ENCODE data around the gene LRRC8E.

LRRC8E gene

GRCh38 chr19:7905268-7905667 lies 17.0 kb downstream of the LRRC8E start:
- no peak overlapping the region for H2AFZ ChIP-seq (ENCODE audit: low read length, unreplicated experiment)
- peak overlapping the region; percentile 94; the same call in 1 of the 2 replicates for H3K4me3 ChIP-seq (ENCODE audit: low read depth, low read length)
- peaks cover 12% of the 10 kb centered on the region for H3K4me1 ChIP-seq (ENCODE audit: control insufficient read depth, insufficient read depth, low read length, unreplicated experiment)
- H3K36me3 ChIP-seq (ENCODE audit: insufficient read depth, low read length): no peaks in the 10 kb centered on the region
- peaks cover 29% of the 10 kb centered on the region for H3K79me2 ChIP-seq (ENCODE audit: control insufficient read depth, insufficient read depth, low read length, unreplicated experiment)
- no peaks in the 10 kb centered on the region for H3K27me3 ChIP-seq (ENCODE audit: insufficient read depth, low read length)
- no peak overlapping the region for H3K27ac ChIP-seq (ENCODE audit: low read depth, low read length)

GRCh38 chr19:7905859-7906258 lies 17.5 kb downstream of the LRRC8E start:
- Histone ChIP-seq H3K79me2 (ENCODE audit: control insufficient read depth, insufficient read depth, low read length, unreplicated experiment) (peaks cover 29% of the 10 kb centered on the region), H3K36me3 (ENCODE audit: insufficient read depth, low read length) (no peaks in the 10 kb centered on the region), H3K27ac (ENCODE audit: low read depth, low read length) (no peak overlapping the region), H3K4me1 (ENCODE audit: control insufficient read depth, insufficient read depth, low read length, unreplicated experiment) (peaks cover 12% of the 10 kb centered on the region), H2AFZ (ENCODE audit: low read length, unreplicated experiment) (no peak overlapping the region), H3K27me3 (ENCODE audit: insufficient read depth, low read length) (no peaks in the 10 kb centered on the region), H3K4me3 (ENCODE audit: low read depth, low read length) (no peak overlapping the region; the same call in 1 of the 2 replicates)

GRCh38 chr19:7907122-7907521 lies 18.8 kb downstream of the LRRC8E start:
- Histone ChIP-seq H3K4me1 (ENCODE audit: control insufficient read depth, insufficient read depth, low read length, unreplicated experiment) (peaks cover 12% of the 10 kb centered on the region), H3K27me3 (ENCODE audit: insufficient read depth, low read length) (no peaks in the 10 kb centered on the region), H3K4me3 (ENCODE audit: low read depth, low read length) (no peak overlapping the region), H3K27ac (ENCODE audit: low read depth, low read length) (no peak overlapping the region), H2AFZ (ENCODE audit: low read length, unreplicated experiment) (no peak overlapping the region), H3K79me2 (ENCODE audit: control insufficient read depth, insufficient read depth, low read length, unreplicated experiment) (peaks cover 29% of the 10 kb centered on the region), H3K36me3 (ENCODE audit: insufficient read depth, low read length) (no peaks in the 10 kb centered on the region)

GRCh38 chr19:7907544-7907943 lies 19.2 kb downstream of the LRRC8E start:
- Histone ChIP-seq H3K36me3 (ENCODE audit: insufficient read depth, low read length) (no peaks in the 10 kb centered on the region), H3K4me1 (ENCODE audit: control insufficient read depth, insufficient read depth, low read length, unreplicated experiment) (peaks cover 9% of the 10 kb centered on the region), H2AFZ (ENCODE audit: low read length, unreplicated experiment) (no peak overlapping the region), H3K79me2 (ENCODE audit: control insufficient read depth, insufficient read depth, low read length, unreplicated experiment) (peaks cover 28% of the 10 kb centered on the region), H3K4me3 (ENCODE audit: low read depth, low read length) (no peak overlapping the region), H3K27ac (ENCODE audit: low read depth, low read length) (no peak overlapping the region), H3K27me3 (ENCODE audit: insufficient read depth, low read length) (no peaks in the 10 kb centered on the region)

- peaks cover 8% of the 10 kb centered on the region for H3K4me1 ChIP-seq (ENCODE audit: control insufficient read depth, insufficient read depth, low read length, unreplicated experiment)
- H3K36me3 ChIP-seq (ENCODE audit: insufficient read depth, low read length): no peaks in the 10 kb centered on the region
- peaks cover 22% of the 10 kb centered on the region for H3K79me2 ChIP-seq (ENCODE audit: control insufficient read depth, insufficient read depth, low read length, unreplicated experiment)
- no peak overlapping the region for H2AFZ ChIP-seq (ENCODE audit: low read length, unreplicated experiment)
- H3K27ac ChIP-seq (ENCODE audit: low read depth, low read length): no peak overlapping the region
- no peaks in the 10 kb centered on the region for H3K27me3 ChIP-seq (ENCODE audit: insufficient read depth, low read length)
- H3K4me3 ChIP-seq (ENCODE audit: low read depth, low read length): no peak overlapping the region
Observed at GRCh38 chr19:7908078-7908699, 19.9 kb downstream of the LRRC8E start.

- H3K36me3 ChIP-seq (ENCODE audit: insufficient read depth, low read length): no peaks in the 10 kb centered on the region
- no peak overlapping the region for H3K27ac ChIP-seq (ENCODE audit: low read depth, low read length)
- no peaks in the 10 kb centered on the region for H3K27me3 ChIP-seq (ENCODE audit: insufficient read depth, low read length)
- peaks cover 21% of the 10 kb centered on the region for H3K79me2 ChIP-seq (ENCODE audit: control insufficient read depth, insufficient read depth, low read length, unreplicated experiment)
- no peak overlapping the region for H3K4me3 ChIP-seq (ENCODE audit: low read depth, low read length)
- H2AFZ ChIP-seq (ENCODE audit: low read length, unreplicated experiment): no peak overlapping the region
- peaks cover 8% of the 10 kb centered on the region for H3K4me1 ChIP-seq (ENCODE audit: control insufficient read depth, insufficient read depth, low read length, unreplicated experiment)
Observed at GRCh38 chr19:7908742-7909461, 20.6 kb downstream of the LRRC8E start.

GRCh38 chr19:7909471-7910067 lies 21.3 kb downstream of the LRRC8E start:
- peaks cover 16% of the 10 kb centered on the region for H3K79me2 ChIP-seq (ENCODE audit: control insufficient read depth, insufficient read depth, low read length, unreplicated experiment)
- no peaks in the 10 kb centered on the region for H3K27me3 ChIP-seq (ENCODE audit: insufficient read depth, low read length)
- no peak overlapping the region for H2AFZ ChIP-seq (ENCODE audit: low read length, unreplicated experiment)
- H3K27ac ChIP-seq (ENCODE audit: low read depth, low read length): no peak overlapping the region
- no peaks in the 10 kb centered on the region for H3K36me3 ChIP-seq (ENCODE audit: insufficient read depth, low read length)
- no peak overlapping the region for H3K4me3 ChIP-seq (ENCODE audit: low read depth, low read length)
- peaks cover 8% of the 10 kb centered on the region for H3K4me1 ChIP-seq (ENCODE audit: control insufficient read depth, insufficient read depth, low read length, unreplicated experiment)

- Histone ChIP-seq H3K4me3 (ENCODE audit: low read depth, low read length) (no peak overlapping the region), H3K4me1 (ENCODE audit: control insufficient read depth, insufficient read depth, low read length, unreplicated experiment) (no peaks in the 10 kb centered on the region), H3K27ac (ENCODE audit: low read depth, low read length) (no peak overlapping the region), H3K27me3 (ENCODE audit: insufficient read depth, low read length) (no peaks in the 10 kb centered on the region), H3K36me3 (ENCODE audit: insufficient read depth, low read length) (no peaks in the 10 kb centered on the region), H3K79me2 (ENCODE audit: control insufficient read depth, insufficient read depth, low read length, unreplicated experiment) (peaks cover 6% of the 10 kb centered on the region), H2AFZ (ENCODE audit: low read length, unreplicated experiment) (no peak overlapping the region)
Observed at GRCh38 chr19:7910321-7911161, 22.2 kb downstream of the LRRC8E start.

- no peak overlapping the region for H3K4me3 ChIP-seq (ENCODE audit: low read depth, low read length)
Observed at GRCh38 chr19:7911508-7912143, 23.3 kb downstream of the LRRC8E start.

GRCh38 chr19:7912144-7912696 lies 23.9 kb downstream of the LRRC8E start:
- no peaks in the 10 kb centered on the region for H3K79me2 ChIP-seq (ENCODE audit: control insufficient read depth, insufficient read depth, low read length, unreplicated experiment)
- H3K27ac ChIP-seq (ENCODE audit: low read depth, low read length): no peak overlapping the region
- no peaks in the 10 kb centered on the region for H3K4me1 ChIP-seq (ENCODE audit: control insufficient read depth, insufficient read depth, low read length, unreplicated experiment)
- no peak overlapping the region for H3K4me3 ChIP-seq (ENCODE audit: low read depth, low read length)
- H2AFZ ChIP-seq (ENCODE audit: low read length, unreplicated experiment): no peak overlapping the region
- no peaks in the 10 kb centered on the region for H3K36me3 ChIP-seq (ENCODE audit: insufficient read depth, low read length)
- no peaks in the 10 kb centered on the region for H3K27me3 ChIP-seq (ENCODE audit: insufficient read depth, low read length)

More at GRCh38 chr19:7911508-7912143, 23.3 kb downstream of the LRRC8E start:
- Histone ChIP-seq H3K36me3 (ENCODE audit: insufficient read depth, low read length) (no peaks in the 10 kb centered on the region), H3K79me2 (ENCODE audit: control insufficient read depth, insufficient read depth, low read length, unreplicated experiment) (no peaks in the 10 kb centered on the region), H2AFZ (ENCODE audit: low read length, unreplicated experiment) (no peak overlapping the region), H3K27ac (ENCODE audit: low read depth, low read length) (no peak overlapping the region), H3K4me1 (ENCODE audit: control insufficient read depth, insufficient read depth, low read length, unreplicated experiment) (no peaks in the 10 kb centered on the region), H3K27me3 (ENCODE audit: insufficient read depth, low read length) (no peaks in the 10 kb centered on the region)
